ENCODE data around the gene PEX19.

DNA sequence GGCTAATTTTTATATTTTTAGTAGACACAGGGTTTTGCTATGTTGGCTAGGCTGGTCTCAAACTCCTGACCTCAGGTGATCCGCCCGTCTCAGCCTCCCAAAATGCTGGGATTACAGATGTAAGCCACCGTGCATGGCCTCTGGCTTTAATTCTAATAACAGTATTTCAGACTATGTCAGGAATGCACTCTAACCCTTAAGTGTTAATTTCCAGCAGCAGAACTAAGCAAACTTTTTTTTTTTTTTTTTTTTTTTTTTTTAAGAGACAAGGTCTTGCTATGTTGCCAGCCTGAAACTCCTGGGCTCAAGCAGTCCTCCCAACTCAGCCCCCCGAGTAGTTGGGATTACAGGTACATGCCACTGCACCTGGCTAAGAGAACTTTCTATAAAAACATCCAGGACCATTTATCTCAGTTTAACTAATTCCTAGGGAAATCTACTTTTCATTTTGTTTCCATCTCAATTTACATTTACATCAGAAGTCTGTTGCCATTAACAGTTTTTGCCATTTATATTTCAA is 29.1 kb downstream of the PEX19 start:
- TF ChIP-seq CTCF (IDR thresholded peaks at IDR 0.05 in 4 of 5, conservative IDR thresholded peaks at IDR 0.05 in 1 of 5) (no peak), POLR2A (IDR thresholded peaks at IDR 0.05) (no peak)
